SK-N-DZ (cell line): ENCODE measurements around the gene ARG2.

Source experiments
- DNase-seq: peaks from one replicate; pipeline ENCODE4 v3.0.0-alpha.2; 2015; ENCODE audit warnings: low spot score
- small RNA-seq, 2 experiments: library from RNA; depleted of rRNA; stranded (forward); fragments of <200 nt; gene quantifications; one replicate each; pipeline ENCODE3, GENCODE V24; 2014

The ARG2 gene

GRCh38 chr14:67680941-67681340 lies 61.2 kb downstream of the ARG2 start:
- no peak for DNase-seq

- no peak for DNase-seq
Measured at GRCh38 chr14:67683842-67684241, 64.1 kb downstream of the ARG2 start.

GRCh38 chr14:67690011-67690410 lies 70.3 kb downstream of the ARG2 start:
- DNase-seq, result no peak

- peak; percentile 76 for DNase-seq
Measured at GRCh38 chr14:67694791-67695393, 75.2 kb downstream of the ARG2 start.

- DNase-seq, result peak; percentile 87
Measured at GRCh38 chr14:67695394-67695949, 75.8 kb downstream of the ARG2 start, which contains the start of gene RDH11. Gene RDH11, minus strand, starts transcription at chr14:67695764. Its CDS starts 61 bp downstream, at chr14:67695703.

- no peak for DNase-seq
Measured at GRCh38 chr14:67697006-67697405, 77.3 kb downstream of the ARG2 start.

- DNase-seq, result no peak
Measured at GRCh38 chr14:67698179-67698578, 78.5 kb downstream of the ARG2 start.

Small RNA genes lying within 50 kb of the gene (small RNA-seq; reads per million reads assigned to genes)
- gene AL132640.3, result 0 reads per million in 2 experiments
- gene RF00019, result 0 reads per million in 2 experiments
- gene RNA5SP386, result 0 to 0.04 reads per million in 2 experiments
